GM21825 (cell line): ENCODE data around the gene TTL.
A peak's percentile ranks its signal among the peaks of the same experiment; 100 is the strongest.
"Not testable (repeated sequence)": the region's sequence is repeated elsewhere in the genome, so short reads cannot be mapped to it uniquely, and the experiment has no call there.

Source experiments
- ATAC-seq: cut with Tn5 transposase; IDR thresholded peaks from one replicate; pipeline ENCODE4 v1.9.1; 2021; ENCODE audit warnings: mild to moderate bottlenecking, moderate library complexity; ENCODE audit not compliant: unreplicated experiment

The TTL gene

GRCh38 chr2:112519506-112519905, 37.5 kb downstream of the TTL start:
- ATAC-seq = no peak

- no peak for ATAC-seq
Measured at GRCh38 chr2:112520234-112520783, 38.4 kb downstream of the TTL start.

- ATAC-seq = no peak
Measured at GRCh38 chr2:112523291-112523777, 41.4 kb downstream of the TTL start.

GRCh38 chr2:112524276-112524675, 42.3 kb downstream of the TTL start:
- not testable (repeated sequence) for ATAC-seq

GRCh38 chr2:112528541-112528940, 46.6 kb downstream of the TTL start:
- ATAC-seq = no peak

- no peak for ATAC-seq
Measured at GRCh38 chr2:112529757-112530156, 47.8 kb downstream of the TTL start.

GRCh38 chr2:112530728-112531127, 48.8 kb downstream of the TTL start:
- ATAC-seq = no peak

GRCh38 chr2:112534826-112535225, 52.9 kb downstream of the TTL start:
- no peak for ATAC-seq

- not testable (repeated sequence) for ATAC-seq
Measured at GRCh38 chr2:112536665-112537064, 54.7 kb downstream of the TTL start.

- no peak for ATAC-seq
Measured at GRCh38 chr2:112539306-112539705, 57.4 kb downstream of the TTL start.

GRCh38 chr2:112540906-112541305, 59.0 kb downstream of the TTL start:
- ATAC-seq = no peak

- ATAC-seq = peak; percentile 49
Measured at GRCh38 chr2:112541315-112542122, 59.6 kb downstream of the TTL start.

GRCh38 chr2:112542123-112542983, 60.4 kb downstream of the TTL start, which contains the start of gene POLR1B:
Gene POLR1B (plus strand): TSS chr2:112542465. CDS start chr2:112542495, 30 bp downstream.
- peak; percentile 73 for ATAC-seq

GRCh38 chr2:112542984-112543661, 61.2 kb downstream of the TTL start:
- ATAC-seq = peak; percentile 3

GRCh38 chr2:112547333-112547732, 65.4 kb downstream of the TTL start:
- ATAC-seq = no peak

GRCh38 chr2:112548980-112549379, 67.0 kb downstream of the TTL start:
- ATAC-seq = no peak

GRCh38 chr2:112566104-112566503, 84.1 kb downstream of the TTL start:
- ATAC-seq = peak; percentile 61

- peak; percentile 18 for ATAC-seq
Measured at GRCh38 chr2:112566508-112566907, 84.6 kb downstream of the TTL start.

- ATAC-seq = no peak
Measured at GRCh38 chr2:112572005-112572404, 90.0 kb downstream of the TTL start.

GRCh38 chr2:112577756-112578155, 95.8 kb downstream of the TTL start:
- no peak for ATAC-seq

GRCh38 chr2:112579241-112579640, 97.3 kb downstream of the TTL start:
- no peak for ATAC-seq
